H1 (cell line): ENCODE measurements around the gene NRXN3. TPM values are rescaled to one million over a fixed set of nuclear protein-coding genes. Genes with fewer than 3 reads are reported as not detected.

Experiments used
- CTCF ChIA-PET: fragments of 300-600 bp; sonication (Branson Sonifier 250); formaldehyde crosslinking; loops from one replicate; lab custom pipeline; 2021; ENCODE audit not compliant: partially characterized antibody; lab: Charles Lee
- POLR2A ChIA-PET: fragments of 300-600 bp; sonication (Branson Sonifier 250); formaldehyde crosslinking; loops from one replicate; lab custom pipeline; 2021; ENCODE audit warnings: inconsistent platforms; ENCODE audit not compliant: partially characterized antibody; lab: Charles Lee
- DNase-seq, 2 experiments: peaks; one replicate each; pipeline versions ENCODE4 v3.0.0 to v3.0.0-alpha.2; 2010 to 2022; ENCODE audit warnings: low spot score in 2 of 2, low read depth in 1 of 2, mixed read lengths in 1 of 2
- FAIRE-seq: peaks from 2 replicates; lab custom pipeline; 2011; peaks lifted over from hg19 to GRCh38; lab: Jason Lieb, UNC
- H2AFZ ChIP-seq: 2 replicates; pipeline ENCODE4 v1.8.1; 2012; ENCODE audit warnings: low read length, inconsistent platforms
- H2AK5ac ChIP-seq: 2 replicates; pipeline ENCODE4 v1.6.1; 2013; ENCODE audit warnings: low read depth, low read length
- H2BK120ac ChIP-seq: replicated peaks from 2 replicates; pipeline ENCODE3; 2013; ENCODE audit warnings: low read depth, low read length, inconsistent platforms
- H2BK12ac ChIP-seq: 2 replicates; pipeline ENCODE4 v1.6.1; 2013; ENCODE audit warnings: low read depth, low read length
- H2BK15ac ChIP-seq: 2 replicates; pipeline ENCODE4 v1.6.1; 2013; ENCODE audit warnings: low read length
- H2BK20ac ChIP-seq: 2 replicates; pipeline ENCODE4 v1.6.1; 2013; ENCODE audit warnings: low read length
- H2BK5ac ChIP-seq: 2 replicates; pipeline ENCODE4 v1.6.1; 2013; ENCODE audit warnings: low read depth, low read length
- H3K14ac ChIP-seq: 2 replicates; pipeline ENCODE4 v1.6.1; 2013; ENCODE audit warnings: inconsistent platforms; ENCODE audit not compliant: insufficient read length
- H3K18ac ChIP-seq: 2 replicates; pipeline ENCODE4 v1.6.1; 2013; ENCODE audit warnings: low read length; ENCODE audit errors: extremely low read depth
- H3K23ac ChIP-seq: 2 replicates; pipeline ENCODE4 v1.6.1; 2013; ENCODE audit warnings: inconsistent platforms; ENCODE audit not compliant: insufficient read length
- H3K23me2 ChIP-seq: 2 replicates; pipeline ENCODE4 v1.6.1; 2013; ENCODE audit warnings: low read depth, low read length
- H3K27ac ChIP-seq: 2 replicates; pipeline ENCODE4 v1.6.1; 2011; ENCODE audit warnings: low read depth, low read length, inconsistent platforms
- H3K27me3 ChIP-seq, 4 experiments: replicated peaks in 1 of 4; 1 replicate in 1 of 4; 2 replicates in 3 of 4; pipeline versions ENCODE4 v1.6.1 to v1.8.1; 2011 to 2013; ENCODE audit warnings: low read length in 3 of 4, mild to moderate bottlenecking in 3 of 4, inconsistent platforms in 2 of 4, mixed read lengths in 2 of 4, moderate library complexity in 1 of 4; ENCODE audit not compliant: control insufficient read depth in 3 of 4, insufficient read depth in 3 of 4; ENCODE audit errors: extremely low read depth in 1 of 4
- H3K36me3 ChIP-seq, 4 experiments: 2 replicates each; pipeline versions ENCODE4 v1.6.1 to v1.8.1; 2011 to 2013; ENCODE audit warnings: mild to moderate bottlenecking in 4 of 4, low read length in 3 of 4, moderate library complexity in 2 of 4, control low read depth in 1 of 4, inconsistent platforms in 1 of 4; ENCODE audit not compliant: insufficient read depth in 4 of 4, control insufficient read depth in 2 of 4
- H3K4ac ChIP-seq: replicated peaks from 2 replicates; pipeline ENCODE3; 2013; ENCODE audit warnings: low read length, low read depth, mixed read lengths, inconsistent platforms; ENCODE audit not compliant: insufficient read length
- H3K4me1 ChIP-seq, 4 experiments: replicated peaks in 1 of 4; 1 replicate in 1 of 4; 2 replicates in 3 of 4; pipeline versions ENCODE4 v1.6.1 to v1.8.1; 2011 to 2013; ENCODE audit warnings: low read length in 3 of 4, inconsistent platforms in 2 of 4, mixed read lengths in 1 of 4; ENCODE audit not compliant: insufficient read depth in 4 of 4, control insufficient read depth in 3 of 4
- H3K4me2 ChIP-seq, 2 experiments: 2 replicates each; pipeline versions ENCODE4 v1.6.1 to v1.8.1; 2011 to 2013; ENCODE audit warnings: low read depth in 2 of 2, low read length in 2 of 2, control low read depth in 1 of 2, inconsistent platforms in 1 of 2, mild to moderate bottlenecking in 1 of 2; ENCODE audit not compliant: insufficient read depth in 1 of 2
- H3K4me3 ChIP-seq, 4 experiments: fragments of 200-600, 300-600 bp in 1 of 4; sonication (generic), shearing (Covaris generic), sonication (Bioruptor Twin) in 1 of 4; 2 replicates each; pipeline versions ENCODE4 v1.5.1 to v1.8.1; 2011 to 2016; ENCODE audit warnings: low read length in 4 of 4, low read depth in 3 of 4, control low read depth in 2 of 4, inconsistent platforms in 2 of 4, mild to moderate bottlenecking in 2 of 4, mixed read lengths in 1 of 4, moderate library complexity in 1 of 4; ENCODE audit not compliant: insufficient read depth in 2 of 4; ENCODE audit errors: extremely low read depth in 1 of 4
- H3K56ac ChIP-seq: replicated peaks from 2 replicates; pipeline ENCODE3; 2013; ENCODE audit warnings: low read depth, mild to moderate bottlenecking, mixed read lengths, low read length, inconsistent platforms; ENCODE audit not compliant: insufficient read length
- H3K79me1 ChIP-seq: 2 replicates; pipeline ENCODE4 v1.6.1; 2013; ENCODE audit warnings: low read depth, low read length, control low read depth
- H3K79me2 ChIP-seq, 2 experiments: 2 replicates each; pipeline versions ENCODE4 v1.6.1 to v1.8.1; 2012 to 2013; ENCODE audit warnings: low read length in 2 of 2, mild to moderate bottlenecking in 2 of 2, inconsistent platforms in 1 of 2; ENCODE audit not compliant: insufficient read depth in 2 of 2, control insufficient read depth in 1 of 2
- H3K9ac ChIP-seq, 4 experiments: replicated peaks in 1 of 4; 1 replicate in 1 of 4; 2 replicates in 3 of 4; pipeline versions ENCODE4 v1.6.1 to v1.8.1; 2011 to 2013; ENCODE audit warnings: low read depth in 3 of 4, low read length in 3 of 4, control low read depth in 2 of 4, mild to moderate bottlenecking in 2 of 4, moderate library complexity in 2 of 4, inconsistent platforms in 1 of 4; ENCODE audit errors: extremely low read depth in 1 of 4
- H3K9me3 ChIP-seq, 2 experiments: 2 replicates each; pipeline versions ENCODE4 v1.6.1 to v1.8.1; 2012 to 2013; ENCODE audit warnings: mild to moderate bottlenecking in 2 of 2, moderate library complexity in 2 of 2, control low read depth in 1 of 2, inconsistent platforms in 1 of 2, low read depth in 1 of 2, low read length in 1 of 2, mixed read lengths in 1 of 2; ENCODE audit not compliant: insufficient read depth in 2 of 2
- H4K20me1 ChIP-seq, 2 experiments: replicated peaks in 1 of 2; 2 replicates each; pipeline versions ENCODE3 to v1.8.1; 2011 to 2013; ENCODE audit warnings: inconsistent platforms in 2 of 2, low read length in 2 of 2, mild to moderate bottlenecking in 1 of 2; ENCODE audit not compliant: insufficient read depth in 2 of 2, control insufficient read depth in 1 of 2
- H4K5ac ChIP-seq: 2 replicates; pipeline ENCODE4 v1.6.1; 2013; ENCODE audit warnings: low read length, low read depth, mixed read lengths, inconsistent platforms; ENCODE audit not compliant: insufficient read length
- H4K8ac ChIP-seq: 2 replicates; pipeline ENCODE4 v1.8.0; 2013; ENCODE audit warnings: mild to moderate bottlenecking, moderate library complexity, low read length, inconsistent platforms; ENCODE audit not compliant: insufficient read depth; ENCODE audit errors: extremely low read depth
- H4K91ac ChIP-seq: replicated peaks from 2 replicates; pipeline ENCODE3; 2013; ENCODE audit warnings: low read length, mixed read lengths, inconsistent platforms; ENCODE audit not compliant: insufficient read length
- ATF3 ChIP-seq: IDR thresholded peaks from 2 replicates; pipeline ENCODE4 v1.6.1; 2011; ENCODE audit warnings: low read depth, mild to moderate bottlenecking, low read length; ENCODE audit not compliant: insufficient read depth
- EZH2 ChIP-seq: fragments of 200-600 bp; sonication (generic); IDR thresholded peaks from 2 replicates; pipeline ENCODE4 v1.7.1; 2012; ENCODE audit warnings: low read depth, mild to moderate bottlenecking, moderate library complexity, low read length, inconsistent platforms; ENCODE audit not compliant: severe bottlenecking
- GABPA ChIP-seq: IDR thresholded peaks from 2 replicates; pipeline ENCODE4 v1.6.1; 2011; ENCODE audit warnings: mild to moderate bottlenecking, low read length, moderate library complexity, borderline replicate concordance; ENCODE audit not compliant: insufficient read depth
- JUND ChIP-seq: IDR thresholded peaks from 2 replicates; pipeline ENCODE4 v1.6.1; 2011; ENCODE audit warnings: mild to moderate bottlenecking, improper control_type of control experiment, low read length
- KDM1A ChIP-seq: fragments of 200-600, 300-600 bp; sonication (generic); IDR thresholded peaks from 2 replicates; pipeline ENCODE4 v1.7.1; 2016; ENCODE audit warnings: mild to moderate bottlenecking, low read length, borderline replicate concordance
- KDM4A ChIP-seq: IDR thresholded peaks from one replicate; pipeline ENCODE4 v1.7.1; 2012; ENCODE audit warnings: low read depth, mild to moderate bottlenecking, moderate library complexity, low read length, inconsistent platforms; ENCODE audit not compliant: severe bottlenecking
- PHF8 ChIP-seq: fragments of 200-600 bp; sonication (generic); conservative IDR thresholded peaks from 2 replicates; pipeline ENCODE4 v1.7.1; 2012; ENCODE audit warnings: low read depth, mild to moderate bottlenecking, inconsistent platforms, low read length, moderate library complexity
- POLR2A ChIP-seq, 2 experiments: IDR thresholded peaks; 1 replicate in 1 of 2; 2 replicates in 1 of 2; pipeline ENCODE4 v1.6.1; 2011; ENCODE audit warnings: low read depth in 2 of 2, low read length in 2 of 2, mild to moderate bottlenecking in 2 of 2; ENCODE audit errors: control extremely low read depth in 1 of 2
- RNF2 ChIP-seq: fragments of 200-900, 300-1000 bp; sonication (generic); IDR thresholded peaks from 2 replicates; pipeline ENCODE4 v1.7.1; 2016; ENCODE audit warnings: borderline replicate concordance, low read depth, mild to moderate bottlenecking, antibody characterized with exemption, low read length; ENCODE audit not compliant: poor library complexity, severe bottlenecking; ENCODE audit errors: missing control alignments
- RXRA ChIP-seq: IDR thresholded peaks from 2 replicates; pipeline ENCODE4 v1.6.1; 2011; ENCODE audit warnings: low read depth, mild to moderate bottlenecking, low read length, moderate library complexity; ENCODE audit not compliant: insufficient read depth
- SIX5 ChIP-seq: IDR thresholded peaks from 2 replicates; pipeline ENCODE4 v1.6.1; 2011; ENCODE audit warnings: mild to moderate bottlenecking, low read depth, low read length
- SRF ChIP-seq: IDR thresholded peaks from 2 replicates; pipeline ENCODE4 v1.6.1; 2011; ENCODE audit warnings: mild to moderate bottlenecking, low read depth, low read length, moderate library complexity
- TCF12 ChIP-seq: IDR thresholded peaks from 2 replicates; pipeline ENCODE4 v1.6.1; 2011; ENCODE audit warnings: low read depth, mild to moderate bottlenecking, low read length
- YY1 ChIP-seq: IDR thresholded peaks from 2 replicates; pipeline ENCODE4 v1.6.1; 2011; ENCODE audit warnings: low read depth, mild to moderate bottlenecking, low read length
- WGBS, 2 experiments: shearing (Covaris generic) in 1 of 2; methylation state at CpG; one replicate each; pipeline versions ENCODE4 v1.1.6 to v1.1.7; 2013 to 2015; ENCODE audit warnings: low lambda C conversion rate in 2 of 2, mixed read lengths in 2 of 2, inconsistent platforms in 1 of 2, low coverage in 1 of 2, missing lambda C conversion rate in 1 of 2; ENCODE audit not compliant: insufficient replicate concordance in 2 of 2, insufficient coverage in 1 of 2, insufficient read length in 1 of 2; ENCODE audit errors: extremely low coverage in 1 of 2, missing lambda C conversion rate in 1 of 2; 5-methylcytosine and 5-hydroxymethylcytosine counted together
- polyA plus RNA-seq, 7 experiments: library from polyadenylated mRNA; depleted of rRNA in 3 of 7; stranded (reverse) in 5 of 7; unstranded in 2 of 7; fragments of >200 nt in 5 of 7; fragments of 200-250 nt in 2 of 7; gene quantifications; 1 replicate in 5 of 7; 2 replicates in 1 of 7; 4 replicates in 1 of 7; pipeline versions ENCODE4 v1.2.1 to v1.2.3, GENCODE V29; 2011 to 2013; ENCODE audit warnings: missing spikeins in 2 of 7, mixed read lengths in 2 of 7
- total RNA-seq: library from RNA; stranded (reverse); fragmentation: NEBNext Ultra II Directional; extraction: Animal tissue kit (Norgen Biotek cat#: 25700); gene quantifications from 2 replicates; pipeline ENCODE4 v1.2.1, GENCODE V29; 2021

Gene NRXN3
- total and polyA plus RNA-seq, 2 of the 8 experiments (the other 6 are each of a cell fraction or from before 2014, with no cell fraction given): 2.6 to 4.1 TPM

GRCh38 chr14:79270361-79270760 is 1100.2 kb downstream of the NRXN3 start:
- POLR2A ChIA-PET: no interaction called here
- Histone ChIP-seq H2BK120ac (no peak overlapping the region), H3K56ac (no peak overlapping the region), H2BK15ac (no peak overlapping the region), H4K8ac (no peak overlapping the region), H4K20me1 (no peaks in the 10 kb centered on the region), H3K23ac (no peak overlapping the region), H2BK5ac (no peak overlapping the region), H3K4me3 (no peak overlapping the region), H2AFZ (no peak overlapping the region), H4K5ac (no peak overlapping the region), H3K79me1 (no peaks in the 10 kb centered on the region), H3K79me2 (no peaks in the 10 kb centered on the region), H3K27me3 (no peaks in the 10 kb centered on the region), H3K4me2 (no peak overlapping the region), H3K27ac (no peak overlapping the region), H2AK5ac (no peak overlapping the region), H3K18ac (no peak overlapping the region), H2BK12ac (no peak overlapping the region), H3K36me3 (no peaks in the 10 kb centered on the region), H4K91ac (no peak overlapping the region), H3K9ac (no peak overlapping the region), H3K14ac (no peak overlapping the region), H3K4me1 (no peaks in the 10 kb centered on the region), H3K23me2 (no peaks in the 10 kb centered on the region; the same call in 1 of the 2 replicates), H3K4ac (no peak overlapping the region), H2BK20ac (no peak overlapping the region), H3K9me3 (no peaks in the 10 kb centered on the region)
- 93% methylated on average over 3 of the region's 3 CpGs; no CpG with 5 or more reads in 1 of the 2 experiments for WGBS, 2 experiments
- FAIRE-seq: no peak
- CTCF ChIA-PET: no interaction called here
- no peak for DNase-seq
- TF ChIP-seq EZH2 (no peak), KDM1A (no peak), POLR2A (IDR thresholded peaks at IDR 0.05; ENCODE audit: control extremely low read depth in 1 of 2, low read depth in 2 of 2, low read length in 2 of 2) (no peak), PHF8 (no peak), RXRA (no peak), RNF2 (no peak), SRF (no peak), JUND (no peak), YY1 (no peak), ATF3 (no peak), KDM4A (no peak), TCF12 (no peak), SIX5 (no peak), GABPA (no peak)
